ENCODE data around the gene ZNF112. TPM values are rescaled to one million over a fixed set of nuclear protein-coding genes. Genes with fewer than 3 reads are reported as not detected.
"Not testable (repeated sequence)": the region's sequence is repeated elsewhere in the genome, so short reads cannot be mapped to it uniquely, and the experiment has no call there.

Gene ZNF112
- total RNA-seq, 1 donor from 2014 or later: 3.6 TPM

DNA sequence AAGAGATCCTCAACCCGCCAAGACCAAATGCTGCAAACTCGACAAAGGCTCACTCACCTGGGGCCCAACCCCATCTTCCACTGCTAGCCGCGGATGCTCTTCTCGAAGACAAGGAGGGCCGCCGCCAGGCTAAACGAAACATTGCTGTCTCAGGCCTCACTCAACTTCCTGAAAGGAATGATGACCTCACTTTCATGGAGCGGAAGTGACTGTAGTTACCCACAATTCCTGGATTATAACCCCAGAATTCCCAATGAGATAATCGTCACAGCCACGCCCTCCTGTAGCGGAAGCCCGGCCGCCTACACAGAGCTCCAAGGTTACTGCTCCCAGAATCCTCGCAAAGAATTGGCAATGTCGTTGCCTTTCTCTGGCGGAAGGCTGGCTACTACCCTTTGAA is 10.5 kb upstream of the ZNF112 start:
- no peak overlapping the region for H3K4me3 ChIP-seq (ENCODE audit: low read depth, low read length)

DNA sequence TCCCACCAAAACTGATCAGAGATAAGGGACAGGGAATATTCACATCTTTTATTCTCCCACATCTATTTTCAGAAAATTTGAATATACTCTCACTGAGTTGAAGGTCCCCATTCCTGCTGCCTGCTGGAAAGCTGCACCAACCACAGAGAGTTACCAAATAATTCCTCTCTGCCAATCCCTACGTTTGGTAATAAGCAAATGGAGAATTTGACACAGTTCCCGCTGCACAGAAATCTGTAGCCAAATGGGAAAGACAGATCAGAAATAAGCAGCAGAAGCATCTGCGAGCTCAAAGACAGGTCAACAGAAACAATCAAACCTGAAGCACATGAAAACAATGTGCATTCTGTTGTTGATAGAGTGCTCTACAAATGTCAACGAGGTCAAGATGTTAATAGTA is 9.9 kb downstream of the ZNF112 start:
- no peak for DNase-seq (ENCODE audit: low read depth)
- Histone ChIP-seq H3K27me3 (ENCODE audit: control insufficient read depth, insufficient read depth, low read length) (no peaks in the 10 kb centered on the region), H3K36me3 (ENCODE audit: control insufficient read depth, insufficient read depth, low read length) (no peaks in the 10 kb centered on the region), H3K4me3 (ENCODE audit: low read depth, low read length) (no peak overlapping the region)
- TF ChIP-seq CTCF (IDR thresholded peaks at IDR 0.05; ENCODE audit: insufficient read depth, low read length, poor library complexity, severe bottlenecking): no peak

More for the DNA sequence above, 10.5 kb upstream of the ZNF112 start:
- Histone ChIP-seq H3K36me3 (ENCODE audit: control insufficient read depth, insufficient read depth, low read length) (no peaks in the 10 kb centered on the region), H3K27me3 (ENCODE audit: control insufficient read depth, insufficient read depth, low read length) (no peaks in the 10 kb centered on the region)
- no peak for TF ChIP-seq CTCF (IDR thresholded peaks at IDR 0.05; ENCODE audit: insufficient read depth, low read length, poor library complexity, severe bottlenecking)
- DNase-seq (ENCODE audit: low read depth): no peak

DNA sequence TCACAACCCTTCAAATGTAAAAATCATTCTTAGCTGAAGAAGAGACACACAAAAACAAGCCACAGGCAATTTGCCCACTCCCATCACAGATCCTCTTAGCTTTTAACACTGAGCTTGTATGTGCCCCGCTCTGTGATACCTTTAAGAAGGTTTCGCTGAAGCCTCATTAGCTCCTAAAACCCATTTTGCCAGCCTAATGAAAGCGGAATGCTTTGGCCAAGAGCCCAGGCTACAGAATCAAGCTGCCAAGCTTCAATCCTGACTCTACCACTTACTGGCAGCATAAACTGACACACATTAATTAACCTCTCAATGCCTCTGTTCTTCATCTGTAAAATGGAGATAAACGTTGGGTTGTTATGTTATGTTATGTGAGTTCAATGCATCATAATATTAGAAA is 10.5 kb downstream of the ZNF112 start:
- no peak for TF ChIP-seq CTCF (IDR thresholded peaks at IDR 0.05; ENCODE audit: insufficient read depth, low read length, poor library complexity, severe bottlenecking)
- Histone ChIP-seq H3K4me3 (ENCODE audit: low read depth, low read length) (no peak overlapping the region), H3K36me3 (ENCODE audit: control insufficient read depth, insufficient read depth, low read length) (no peaks in the 10 kb centered on the region), H3K27me3 (ENCODE audit: control insufficient read depth, insufficient read depth, low read length) (no peaks in the 10 kb centered on the region)
- no peak for DNase-seq (ENCODE audit: low read depth)

DNA sequence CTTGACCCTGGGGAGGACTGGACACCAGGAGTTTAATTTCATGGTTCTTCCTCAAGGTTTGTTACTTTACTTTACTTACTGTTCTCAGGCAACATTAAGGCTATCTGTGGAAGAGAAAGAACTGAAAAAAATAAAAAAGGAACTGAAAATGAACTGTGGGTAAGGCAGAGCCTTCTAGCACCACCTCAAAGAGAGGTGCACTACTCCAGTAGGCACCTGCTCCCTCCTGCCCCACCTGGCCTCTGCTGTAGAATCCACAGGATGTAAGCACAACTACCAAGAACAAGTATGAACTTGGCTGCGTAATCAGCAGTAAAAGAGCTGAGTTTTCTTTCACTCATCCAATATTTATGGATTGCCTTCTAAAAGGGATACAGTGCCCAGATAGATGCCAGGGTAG is 12.2 kb downstream of the ZNF112 start:
- no peak for DNase-seq (ENCODE audit: low read depth)
- no peak for TF ChIP-seq CTCF (IDR thresholded peaks at IDR 0.05; ENCODE audit: insufficient read depth, low read length, poor library complexity, severe bottlenecking)
- Histone ChIP-seq H3K36me3 (ENCODE audit: control insufficient read depth, insufficient read depth, low read length) (no peaks in the 10 kb centered on the region), H3K27me3 (ENCODE audit: control insufficient read depth, insufficient read depth, low read length) (no peaks in the 10 kb centered on the region), H3K4me3 (ENCODE audit: low read depth, low read length) (no peak overlapping the region)

GRCh38 chr19:44341794-44342193 is 14.7 kb downstream of the ZNF112 start:
- H3K27me3 ChIP-seq (ENCODE audit: control insufficient read depth, insufficient read depth, low read length): no peaks in the 10 kb centered on the region

GRCh38 chr19:44334639-44335038 is 21.8 kb downstream of the ZNF112 start:
- H3K27me3 ChIP-seq (ENCODE audit: control insufficient read depth, insufficient read depth, low read length); DNase-seq (ENCODE audit: low read depth); H3K36me3 ChIP-seq (ENCODE audit: control insufficient read depth, insufficient read depth, low read length); H3K4me3 ChIP-seq (ENCODE audit: low read depth, low read length): not testable (repeated sequence)

More at GRCh38 chr19:44341794-44342193, 14.7 kb downstream of the ZNF112 start:
- DNase-seq (ENCODE audit: low read depth): no peak
- Histone ChIP-seq H3K4me3 (ENCODE audit: low read depth, low read length) (no peak overlapping the region), H3K36me3 (ENCODE audit: control insufficient read depth, insufficient read depth, low read length) (peaks cover 1% of the 10 kb centered on the region)
- TF ChIP-seq CTCF (IDR thresholded peaks at IDR 0.05; ENCODE audit: insufficient read depth, low read length, poor library complexity, severe bottlenecking): no peak
